NCI-H69 (cell line): ENCODE measurements around the gene ATRIP.
"Not testable (repeated sequence)": the region's sequence is repeated elsewhere in the genome, so short reads cannot be mapped to it uniquely, and the experiment has no call there.

Source experiments
- DNase-seq: peaks from one replicate; lab custom pipeline; 2025; lab: John Stamatoyannopoulos, UW

Gene ATRIP

GRCh38 chr3:48469046-48469915 is 22.7 kb downstream of the ATRIP start:
- no peak for DNase-seq

- no peak for DNase-seq
Observed at GRCh38 chr3:48470286-48470685, 23.7 kb downstream of the ATRIP start.

- DNase-seq = no peak
Observed at GRCh38 chr3:48472673-48472922, 26.1 kb downstream of the ATRIP start.

GRCh38 chr3:48472923-48473616 is 26.5 kb downstream of the ATRIP start:
- DNase-seq = peak; percentile 93

GRCh38 chr3:48473617-48473952 is 27.0 kb downstream of the ATRIP start:
- DNase-seq = peak; percentile 88

- DNase-seq = not testable (repeated sequence)
Observed at GRCh38 chr3:48474031-48474430, 27.5 kb downstream of the ATRIP start.

- peak; percentile 30 for DNase-seq
Observed at GRCh38 chr3:48474619-48475018, 28.1 kb downstream of the ATRIP start.

GRCh38 chr3:48475188-48475587 is 28.7 kb downstream of the ATRIP start:
- no peak for DNase-seq

- DNase-seq = peak; percentile 81
Observed at GRCh38 chr3:48476426-48477053, 30.0 kb downstream of the ATRIP start.

- no peak for DNase-seq
Observed at GRCh38 chr3:48477959-48478520, 31.5 kb downstream of the ATRIP start.

- peak; percentile 62 for DNase-seq
Observed at GRCh38 chr3:48478626-48479555, 32.4 kb downstream of the ATRIP start.

- not testable (repeated sequence) for DNase-seq
Observed at GRCh38 chr3:48480891-48481290, 34.4 kb downstream of the ATRIP start.

- not testable (repeated sequence) for DNase-seq
Observed at GRCh38 chr3:48482822-48483221, 36.3 kb downstream of the ATRIP start.

GRCh38 chr3:48486952-48487351 is 40.4 kb downstream of the ATRIP start:
- DNase-seq = no peak

- DNase-seq = no peak
Observed at GRCh38 chr3:48492461-48493202, 46.1 kb downstream of the ATRIP start.

- DNase-seq = no peak
Observed at GRCh38 chr3:48493203-48493501, 46.6 kb downstream of the ATRIP start.

GRCh38 chr3:48500656-48501055 is 54.1 kb downstream of the ATRIP start:
- DNase-seq = no peak

- DNase-seq = no peak
Observed at GRCh38 chr3:48501196-48501595, 54.7 kb downstream of the ATRIP start.

- DNase-seq = no peak
Observed at GRCh38 chr3:48502121-48502520, 55.6 kb downstream of the ATRIP start.

GRCh38 chr3:48502728-48503168 is 56.2 kb downstream of the ATRIP start:
- no peak for DNase-seq

- no peak for DNase-seq
Observed at GRCh38 chr3:48503401-48504050, 57.0 kb downstream of the ATRIP start.
